K562 (cell line): ENCODE measurements around the gene SMARCB1. TPM values are rescaled to one million over a fixed set of nuclear protein-coding genes. Genes with fewer than 3 reads are reported as not detected.
A peak's percentile ranks its signal among the peaks of the same experiment; 100 is the strongest.

ENCODE experiments used
- ATAC-seq: fragments of 200-7000 bp; cut with Tn5 transposase; 3 replicates; pipeline ENCODE4 v1.9.1; 2020; ENCODE audit warnings: moderate library complexity
- BruUV-seq: library from RNA; stranded (reverse); fragments of 400-500 nt; replicated peaks from 2 replicates; lab custom pipeline; 2021; lab: Mats Ljungman, UMichigan
- CTCF ChIA-PET: fragments of 300-600 bp; formaldehyde crosslinking; extraction: SDS; loops from one replicate; lab custom pipeline; 2021; ENCODE audit warnings: low intra/inter-chr PET ratio; lab: Yijun Ruan, JAX
- POLR2A ChIA-PET: fragments of 300-600, 350-650 bp; sonication (Branson Sonifier 250); formaldehyde crosslinking; extraction: SDS; loops from one replicate; lab custom pipeline; 2021; ENCODE audit warnings: antibody characterized with exemption, inconsistent platforms; lab: Yijun Ruan, JAX
- DNase-seq, 4 experiments: peaks; one replicate each; pipeline versions ENCODE4 v3.0.0 to v3.0.0-alpha.2; 2011 to 2018; ENCODE audit warnings: low spot score in 3 of 4, mixed read lengths in 3 of 4; ENCODE audit errors: extremely low read depth in 1 of 4
- FAIRE-seq: peaks from 2 replicates; lab custom pipeline; 2011; peaks lifted over from hg19 to GRCh38; lab: Jason Lieb, UNC
- H2AFZ ChIP-seq: 2 replicates; pipeline ENCODE4 v1.6.0; 2011; ENCODE audit warnings: low read depth, low read length, control low read depth, inconsistent platforms
- H3K27ac ChIP-seq: fragments of 200-600 bp; 3 replicates; pipeline ENCODE4 v1.8.0; 2011; ENCODE audit warnings: low read depth, mild to moderate bottlenecking, control low read depth, inconsistent platforms, low read length, moderate library complexity, mixed read lengths; ENCODE audit errors: extremely low read depth
- H3K27me3 ChIP-seq, 2 experiments: fragments of 300-600 bp in 1 of 2; 2 replicates in 1 of 2; 3 replicates in 1 of 2; pipeline versions ENCODE4 v1.6.0 to v1.8.0; 2011; ENCODE audit warnings: inconsistent platforms in 2 of 2, low read length in 2 of 2, mild to moderate bottlenecking in 1 of 2, mixed read lengths in 1 of 2, moderate library complexity in 1 of 2; ENCODE audit not compliant: control insufficient read depth in 2 of 2, insufficient read depth in 2 of 2
- H3K36me3 ChIP-seq: fragments of 300-600 bp; 3 replicates; pipeline ENCODE4 v1.8.0; 2011; ENCODE audit warnings: mild to moderate bottlenecking, low read length, inconsistent platforms; ENCODE audit not compliant: control insufficient read depth, insufficient read depth
- H3K4me1 ChIP-seq, 2 experiments: fragments of 200-600 bp in 1 of 2; replicated peaks in 1 of 2; 2 replicates in 1 of 2; 3 replicates in 1 of 2; pipeline versions ENCODE4 v1.5.1 to v1.8.0; 2011; ENCODE audit warnings: inconsistent platforms in 2 of 2, low read length in 2 of 2, mild to moderate bottlenecking in 1 of 2, mixed read lengths in 1 of 2, moderate library complexity in 1 of 2; ENCODE audit not compliant: control insufficient read depth in 2 of 2, insufficient read depth in 2 of 2
- H3K4me2 ChIP-seq: 2 replicates; pipeline ENCODE4 v1.6.1; 2011; ENCODE audit warnings: low read length, control low read depth, inconsistent platforms, mixed read lengths; ENCODE audit not compliant: insufficient read depth
- H3K4me3 ChIP-seq: fragments of 200-600 bp; sonication (generic), shearing (Covaris generic); 2 replicates; pipeline ENCODE4 v1.5.1; 2016; ENCODE audit warnings: control low read depth, inconsistent platforms
- H3K79me2 ChIP-seq: fragments of 200-600 bp; 3 replicates; pipeline ENCODE4 v1.8.0; 2011; ENCODE audit warnings: low read length, inconsistent platforms; ENCODE audit not compliant: control insufficient read depth, insufficient read depth
- H3K9ac ChIP-seq, 2 experiments: 2 replicates each; pipeline versions ENCODE4 v1.6.0 to v1.6.1; 2011; ENCODE audit warnings: low read depth in 2 of 2, low read length in 2 of 2, control low read depth in 1 of 2, inconsistent platforms in 1 of 2, mild to moderate bottlenecking in 1 of 2, mixed read lengths in 1 of 2; ENCODE audit not compliant: insufficient read depth in 1 of 2
- H3K9me1 ChIP-seq: one replicate; pipeline ENCODE4 v1.6.0; 2011; ENCODE audit warnings: inconsistent platforms, mild to moderate bottlenecking, low read length, moderate library complexity; ENCODE audit not compliant: control insufficient read depth, insufficient read depth
- H3K9me3 ChIP-seq: replicated peaks from 2 replicates; pipeline ENCODE4 v1.5.1; 2011; ENCODE audit warnings: low read depth, low read length, inconsistent platforms; ENCODE audit not compliant: control insufficient read depth, insufficient read depth
- H4K20me1 ChIP-seq: replicated peaks from 2 replicates; pipeline ENCODE4 v1.6.1; 2011; ENCODE audit warnings: low read length, inconsistent platforms, mixed read lengths; ENCODE audit not compliant: control insufficient read depth, insufficient read depth
- BHLHE40 ChIP-seq: IDR thresholded peaks from 2 replicates; pipeline ENCODE4 v1.6.1; 2011; ENCODE audit warnings: low read length, improper control_type of control experiment
- CREM ChIP-seq: IDR thresholded peaks from 2 replicates; pipeline ENCODE4 v1.6.1; 2014; ENCODE audit warnings: antibody characterized with exemption, low read depth
- FOXK2 ChIP-seq, 2 experiments: fragments of 450-650 bp; IDR thresholded peaks in 1 of 2; conservative IDR thresholded peaks in 1 of 2; 2 replicates each; pipeline ENCODE4 v1.6.1; 2016; ENCODE audit warnings: low read depth in 2 of 2, mild to moderate bottlenecking in 1 of 2
- GABPA ChIP-seq: fragments of 200-800 bp; sonication (Bioruptor generic); conservative IDR thresholded peaks from 2 replicates; pipeline ENCODE4 v1.6.1; 2016; ENCODE audit warnings: low read depth, missing genetic modification characterization, missing compliant biosample characterization
- HOMEZ ChIP-seq: fragments of 250-450 bp; sonication (Bioruptor Pico); IDR thresholded peaks from 2 replicates; pipeline ENCODE4 v1.4.0; 2020; ENCODE audit warnings: mild to moderate bottlenecking, moderate library complexity
- MNT ChIP-seq, 2 experiments: fragments of 450-650 bp; conservative IDR thresholded peaks; 2 replicates each; pipeline ENCODE4 v1.6.1; 2017; ENCODE audit warnings: mild to moderate bottlenecking in 2 of 2, moderate library complexity in 2 of 2
- NONO ChIP-seq, 2 experiments: fragments of 200-400 bp in 1 of 2; fragments of 450-650 bp in 1 of 2; formaldehyde crosslinking in 1 of 2; IDR thresholded peaks; 2 replicates each; pipeline ENCODE4 v1.6.1; 2017; ENCODE audit warnings: low read depth in 2 of 2, mild to moderate bottlenecking in 2 of 2, moderate library complexity in 2 of 2, low read length in 1 of 2
- RFX1 ChIP-seq: fragments of 450-650 bp; IDR thresholded peaks from 2 replicates; pipeline ENCODE4 v1.6.1; 2016; ENCODE audit warnings: mild to moderate bottlenecking, moderate library complexity
- SMARCC2 ChIP-seq: fragments of 450-650 bp; IDR thresholded peaks from 2 replicates; pipeline ENCODE4 v1.6.1; 2017; ENCODE audit warnings: antibody characterized with exemption, moderate library complexity, mild to moderate bottlenecking, low read depth
- TCF7L2 ChIP-seq: fragments of 150-350 bp; IDR thresholded peaks from 2 replicates; pipeline ENCODE4 v1.6.1; 2016; ENCODE audit warnings: low read depth, mild to moderate bottlenecking, low read length, moderate library complexity
- ZNF785 ChIP-seq: fragments of 250-450 bp; sonication (Bioruptor Pico); IDR thresholded peaks from 2 replicates; pipeline ENCODE4 v1.4.0; 2020; ENCODE audit warnings: mild to moderate bottlenecking
- WGBS: fragments of 100-300 bp; shearing (Covaris generic); methylation state at CpG from one replicate; pipeline ENCODE4 v1.1.6; 2016; ENCODE audit warnings: low coverage, mixed read lengths; ENCODE audit not compliant: insufficient coverage; ENCODE audit errors: missing lambda C conversion rate; 5-methylcytosine and 5-hydroxymethylcytosine counted together
- in situ Hi-C: fragments of 300-500 bp; cut with MboI; formaldehyde crosslinking; loops from 4 replicates; pipeline ENCODE4 v1.15.0; 2018; ENCODE audit warnings: inconsistent platforms, mixed read lengths
- intact Hi-C: fragments of 100-400 bp; cut with micrococcal nuclease; formaldehyde crosslinking; loops from 2 replicates; pipeline ENCODE4 v1.14.2; 2022
- polyA plus RNA-seq, 8 experiments: library from polyadenylated mRNA; depleted of rRNA in 4 of 8; stranded (reverse) in 5 of 8; unstranded in 3 of 8; fragments of >200 nt; fragmentation: Nextera tagmentation in 2 of 8; fragmentation: Illumina TruSeq in 1 of 8; extraction: Ambion mirVana in 2 of 8; extraction: Trizol in 1 of 8; gene quantifications; 2 replicates each; pipeline versions ENCODE4 v1.2.1 to v1.2.3, GENCODE V29; 2011 to 2014; ENCODE audit warnings: inconsistent platforms in 1 of 8, missing spikeins in 1 of 8
- total RNA-seq, 7 experiments: library from RNA; depleted of rRNA in 6 of 7; stranded (reverse); fragments of >200 nt in 6 of 7; fragmentation: Illumina TruSeq in 2 of 7; extraction: Trizol in 2 of 7; gene quantifications; 2 replicates each; pipeline versions ENCODE4 v1.2.1 to v1.2.3, GENCODE V29; 2011 to 2021; ENCODE audit warnings: low replicate concordance in 1 of 7
- TF ChIP-seq, protein P1 (sequence below), 2 experiments: fragments of 450-650 bp in 1 of 2; IDR thresholded peaks; 2 replicates each; pipeline ENCODE4 v1.6.1; 2011 to 2017; ENCODE audit warnings: low read depth in 2 of 2, antibody characterized with exemption in 1 of 2, borderline replicate concordance in 1 of 2, low read length in 1 of 2, mild to moderate bottlenecking in 1 of 2, mixed read lengths in 1 of 2; ENCODE audit not compliant: control insufficient read depth in 1 of 2
- TF ChIP-seq, protein P2 (sequence below): fragments of 250-450 bp; sonication (Bioruptor Pico); IDR thresholded peaks from 2 replicates; pipeline ENCODE4 v1.5.0; 2021; ENCODE audit warnings: mild to moderate bottlenecking, borderline replicate concordance

The SMARCB1 gene
- total and polyA plus RNA-seq, 9 of the 15 experiments (the other 6 are each of a cell fraction or from before 2014, with no cell fraction given) = 1.2 to 113 (median 65.4) TPM

- no peak for DNase-seq
- H3K4me1 ChIP-seq = peaks cover 12 to 15% of the 10 kb centered on the region in 2 experiments; a peak in 3 of 5 replicates
- POLR2A ChIA-PET = interaction anchor here (0.9 to 1.7 kb wide), 2 partner anchors 13 to 47 kb away, joined by 4 to 6 read pairs; no protein-coding TSS in a partner anchor
- WGBS = 0% methylated on average over 5 of the region's 5 CpGs
- H3K9me1 ChIP-seq = no peaks in the 10 kb centered on the region
- H2AFZ ChIP-seq = peak overlapping the region; percentile 66
- in situ Hi-C loops (no loop called here), intact Hi-C loops (no loop called here)
- CTCF ChIA-PET = no interaction called here
- BruUV-seq = no TSS peak
- peaks cover 44% of the 10 kb centered on the region for H3K79me2 ChIP-seq
- H3K9me3 ChIP-seq = no peaks in the 10 kb centered on the region
- peak overlapping the region; percentile 99; the same call in 2 of the 3 replicates for H3K27ac ChIP-seq
- peak overlapping the region; percentile 88 for H3K4me3 ChIP-seq
- H3K4me2 ChIP-seq = peak overlapping the region; percentile 96
- H3K9ac ChIP-seq = peak overlapping the region; percentile 88 to 96
- FAIRE-seq = peak; percentile 40
- peaks cover 10% of the 10 kb centered on the region for H4K20me1 ChIP-seq
- no peak; the same call in 2 of the 3 replicates for ATAC-seq
- H3K36me3 ChIP-seq = peaks cover 30% of the 10 kb centered on the region
- no peaks in the 10 kb centered on the region for H3K27me3 ChIP-seq
- TF ChIP-seq GABPA (0 out of 2 replicates have a peak, but pooled peaks have one; percentile 8), MNT (conservative IDR thresholded peaks at IDR 0.05) (peak in 1 of 2 experiments; percentile 32; a peak in 1 of 4 replicates), FOXK2 (conservative IDR thresholded peaks at IDR 0.05 in 1 of 2, IDR thresholded peaks at IDR 0.05 in 1 of 2; ENCODE audit: low read depth in 2 of 2) (no peak), ZNF785 (no peak), BHLHE40 (peak; percentile 31; the same call in 1 of the 2 replicates), TCF7L2 (peak; percentile 63; the same call in 1 of the 2 replicates), NONO (IDR thresholded peaks at IDR 0.05; ENCODE audit: low read depth in 2 of 2, low read length in 1 of 2) (peak in 1 of 2 experiments; percentile 97; a peak in 1 of 4 replicates), SMARCC2 (peak; percentile 21), RFX1 (no peak), CREM (no peak), HOMEZ (no peak)
- TF ChIP-seq, protein P1, sequence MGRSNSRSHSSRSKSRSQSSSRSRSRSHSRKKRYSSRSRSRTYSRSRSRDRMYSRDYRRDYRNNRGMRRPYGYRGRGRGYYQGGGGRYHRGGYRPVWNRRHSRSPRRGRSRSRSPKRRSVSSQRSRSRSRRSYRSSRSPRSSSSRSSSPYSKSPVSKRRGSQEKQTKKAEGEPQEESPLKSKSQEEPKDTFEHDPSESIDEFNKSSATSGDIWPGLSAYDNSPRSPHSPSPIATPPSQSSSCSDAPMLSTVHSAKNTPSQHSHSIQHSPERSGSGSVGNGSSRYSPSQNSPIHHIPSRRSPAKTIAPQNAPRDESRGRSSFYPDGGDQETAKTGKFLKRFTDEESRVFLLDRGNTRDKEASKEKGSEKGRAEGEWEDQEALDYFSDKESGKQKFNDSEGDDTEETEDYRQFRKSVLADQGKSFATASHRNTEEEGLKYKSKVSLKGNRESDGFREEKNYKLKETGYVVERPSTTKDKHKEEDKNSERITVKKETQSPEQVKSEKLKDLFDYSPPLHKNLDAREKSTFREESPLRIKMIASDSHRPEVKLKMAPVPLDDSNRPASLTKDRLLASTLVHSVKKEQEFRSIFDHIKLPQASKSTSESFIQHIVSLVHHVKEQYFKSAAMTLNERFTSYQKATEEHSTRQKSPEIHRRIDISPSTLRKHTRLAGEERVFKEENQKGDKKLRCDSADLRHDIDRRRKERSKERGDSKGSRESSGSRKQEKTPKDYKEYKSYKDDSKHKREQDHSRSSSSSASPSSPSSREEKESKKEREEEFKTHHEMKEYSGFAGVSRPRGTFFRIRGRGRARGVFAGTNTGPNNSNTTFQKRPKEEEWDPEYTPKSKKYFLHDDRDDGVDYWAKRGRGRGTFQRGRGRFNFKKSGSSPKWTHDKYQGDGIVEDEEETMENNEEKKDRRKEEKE (IDR thresholded peaks at IDR 0.05; ENCODE audit: borderline replicate concordance in 1 of 2, control insufficient read depth in 1 of 2, low read depth in 2 of 2, low read length in 1 of 2) = 0 out of 4 replicates have a peak, but pooled peaks of 1 of the 2 experiments have one; percentile 76
- TF ChIP-seq, protein P2, sequence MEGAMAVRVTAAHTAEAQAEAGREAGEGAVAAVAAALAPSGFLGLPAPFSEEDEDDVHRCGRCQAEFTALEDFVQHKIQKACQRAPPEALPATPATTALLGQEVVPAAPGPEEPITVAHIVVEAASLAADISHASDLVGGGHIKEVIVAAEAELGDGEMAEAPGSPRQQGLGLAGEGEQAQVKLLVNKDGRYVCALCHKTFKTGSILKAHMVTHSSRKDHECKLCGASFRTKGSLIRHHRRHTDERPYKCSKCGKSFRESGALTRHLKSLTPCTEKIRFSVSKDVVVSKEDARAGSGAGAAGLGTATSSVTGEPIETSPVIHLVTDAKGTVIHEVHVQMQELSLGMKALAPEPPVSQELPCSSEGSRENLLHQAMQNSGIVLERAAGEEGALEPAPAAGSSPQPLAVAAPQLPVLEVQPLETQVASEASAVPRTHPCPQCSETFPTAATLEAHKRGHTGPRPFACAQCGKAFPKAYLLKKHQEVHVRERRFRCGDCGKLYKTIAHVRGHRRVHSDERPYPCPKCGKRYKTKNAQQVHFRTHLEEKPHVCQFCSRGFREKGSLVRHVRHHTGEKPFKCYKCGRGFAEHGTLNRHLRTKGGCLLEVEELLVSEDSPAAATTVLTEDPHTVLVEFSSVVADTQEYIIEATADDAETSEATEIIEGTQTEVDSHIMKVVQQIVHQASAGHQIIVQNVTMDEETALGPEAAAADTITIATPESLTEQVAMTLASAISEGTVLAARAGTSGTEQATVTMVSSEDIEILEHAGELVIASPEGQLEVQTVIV = no peak
These were observed 782 bp downstream of the SMARCB1 start for GRCh38 chr22:23787600-23787896.
